Right kidney (tissue), 1 donor: Measurements from ENCODE around the gene SLIT1.

Source experiments
- DNase-seq: peaks from one replicate; pipeline ENCODE4 v3.0.0-alpha.2; 2016

SLIT1 gene

DNA sequence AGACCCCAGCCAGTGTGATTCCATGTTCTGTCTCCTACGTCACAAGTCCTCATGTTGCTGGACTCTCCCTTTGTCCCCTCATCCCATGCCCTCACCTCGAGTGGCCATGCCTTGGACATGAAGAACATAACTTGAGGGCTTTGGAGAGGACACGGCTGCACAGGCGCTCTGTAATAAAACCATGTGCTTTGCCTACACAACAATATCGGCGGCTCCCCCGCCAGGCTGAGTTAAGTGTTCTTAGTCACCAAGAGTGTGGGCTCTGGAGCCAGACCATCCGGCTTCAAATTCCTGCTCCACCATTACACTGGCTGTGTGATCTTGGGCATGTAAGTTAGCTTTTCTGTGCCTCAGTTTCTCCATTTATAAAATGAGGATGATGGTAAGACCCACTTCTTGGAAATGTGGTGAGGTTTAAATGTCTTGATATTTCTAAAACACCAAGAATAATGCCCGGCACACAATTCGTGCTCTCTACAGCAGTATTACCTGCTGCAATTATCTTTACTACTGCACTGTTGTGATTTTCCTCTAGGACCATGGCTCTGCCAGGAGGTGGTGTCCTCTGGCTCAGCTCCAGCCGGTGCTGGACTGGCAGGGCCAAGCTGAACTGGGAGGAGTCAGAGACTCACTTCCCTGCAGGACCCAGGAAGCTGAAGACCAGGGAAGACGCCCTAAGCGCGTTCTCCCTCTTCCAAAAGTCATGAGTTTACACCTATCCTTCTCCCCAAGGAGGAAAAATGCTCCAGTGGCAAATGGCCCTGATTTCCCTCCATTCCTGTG lies 15.7 kb downstream of the SLIT1 start:
- no peak for DNase-seq

DNA sequence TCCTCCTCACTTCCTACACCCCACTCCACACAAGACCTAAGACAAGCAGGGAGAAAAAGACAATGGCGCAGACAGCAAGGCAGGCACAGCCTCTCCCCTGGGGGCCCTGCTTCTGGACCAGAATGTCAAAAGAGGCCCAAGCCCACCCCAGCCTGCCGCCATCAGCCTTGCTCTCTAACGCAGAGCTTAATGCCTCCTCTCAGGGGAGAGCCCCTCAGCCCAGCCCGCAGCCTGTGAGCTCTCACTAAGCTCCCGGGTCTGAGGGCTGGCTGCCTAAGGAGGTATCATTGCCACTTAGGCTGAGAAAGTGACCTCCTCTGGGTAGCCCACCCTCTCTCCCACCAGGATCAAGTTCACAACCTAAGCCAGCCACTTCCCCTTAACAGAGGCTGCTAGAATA lies 16.7 kb downstream of the SLIT1 start:
- DNase-seq = no peak

DNA sequence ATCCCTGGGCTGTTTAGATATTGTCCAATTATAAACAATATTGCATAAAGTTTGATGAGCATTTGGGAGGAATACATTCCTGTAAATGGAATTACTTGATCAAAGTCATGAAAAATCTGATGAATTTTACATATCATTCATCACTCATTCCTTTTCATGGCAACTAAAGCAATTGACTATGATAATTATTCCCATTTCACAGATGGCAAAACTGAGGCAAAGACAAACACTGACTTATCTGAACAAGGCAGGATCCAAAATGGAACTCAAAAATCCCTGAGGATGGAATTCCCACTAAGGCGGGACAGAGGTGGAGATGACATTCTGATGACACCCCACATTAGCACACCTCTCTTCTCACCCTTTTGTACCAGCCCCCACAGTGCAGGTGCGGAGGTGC lies 17.1 kb downstream of the SLIT1 start:
- no peak for DNase-seq

DNA sequence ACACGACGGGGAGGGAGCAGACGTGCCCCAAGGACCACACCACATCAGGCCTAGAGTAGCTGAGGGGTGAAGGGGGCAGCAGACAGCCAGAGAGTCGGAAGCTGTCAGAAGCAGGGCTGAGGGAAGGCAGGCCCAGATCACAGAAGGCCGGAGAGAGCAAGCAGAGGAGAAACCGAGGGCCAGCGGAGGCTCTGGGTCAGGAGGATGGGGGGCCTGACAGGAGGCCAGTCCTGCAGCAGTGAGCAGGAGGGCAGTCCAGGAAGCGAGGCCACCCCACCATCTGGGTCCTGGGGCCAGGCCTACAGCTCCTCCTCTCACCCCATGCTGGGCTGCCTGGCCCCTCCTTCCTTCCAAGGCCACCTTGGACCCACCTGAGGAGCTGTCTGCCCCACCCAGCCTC lies 20.3 kb downstream of the SLIT1 start:
- no peak for DNase-seq

DNA sequence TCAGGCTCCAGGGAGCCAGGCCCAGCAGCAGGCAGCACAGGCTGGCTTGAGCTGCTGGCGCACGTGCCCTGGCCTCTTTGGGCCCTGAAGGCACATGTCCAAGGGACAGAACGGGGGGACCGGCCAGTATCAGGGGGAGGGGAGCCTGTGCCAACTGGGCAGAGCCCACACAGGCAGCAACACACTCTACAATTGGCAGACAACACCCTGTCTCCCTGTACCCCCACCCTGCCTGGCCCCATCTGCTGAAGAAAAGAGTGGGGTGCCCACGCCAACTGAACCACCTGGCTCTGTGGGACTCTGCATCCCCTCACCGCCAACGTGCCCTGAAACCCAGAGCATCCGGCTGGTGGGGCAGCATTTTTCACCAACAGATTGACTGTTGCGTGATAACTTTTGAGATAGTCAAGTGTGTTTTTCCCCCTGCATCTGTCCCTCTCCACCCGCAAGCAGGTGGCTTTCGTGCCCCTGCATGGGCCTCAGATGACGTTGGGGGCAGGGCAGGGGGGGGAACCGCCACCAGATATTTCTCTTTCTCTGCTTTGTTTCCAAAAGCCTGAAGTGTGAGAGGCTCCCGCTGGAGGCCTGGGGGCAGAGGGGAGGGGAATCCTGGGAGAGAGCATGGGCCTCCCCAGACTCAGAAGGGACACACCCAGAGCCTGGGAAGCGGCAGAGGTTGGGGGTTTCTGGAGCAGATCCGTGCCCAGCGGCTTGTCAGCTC lies 21.8 kb downstream of the SLIT1 start:
- no peak for DNase-seq

DNA sequence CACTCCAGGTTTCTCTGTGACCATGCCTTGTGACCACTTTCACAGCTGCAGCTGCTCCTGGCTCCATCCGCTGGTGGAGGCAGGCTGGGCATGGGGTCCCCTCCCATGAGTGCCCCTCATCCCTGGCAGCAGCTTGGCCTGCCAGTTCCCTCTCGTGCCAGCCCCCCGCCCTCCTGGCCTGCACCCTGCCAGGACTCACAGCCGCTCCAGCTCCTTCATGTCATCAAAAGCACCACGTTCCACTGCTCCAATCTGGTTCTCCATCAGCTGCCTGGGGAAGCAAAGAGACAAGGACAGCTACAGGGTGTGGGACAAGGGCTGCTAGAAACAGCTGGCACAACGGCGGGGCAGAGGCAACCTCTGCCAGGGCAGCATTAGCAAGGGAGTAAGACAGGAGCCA lies 22.6 kb downstream of the SLIT1 start:
- no peak for DNase-seq

DNA sequence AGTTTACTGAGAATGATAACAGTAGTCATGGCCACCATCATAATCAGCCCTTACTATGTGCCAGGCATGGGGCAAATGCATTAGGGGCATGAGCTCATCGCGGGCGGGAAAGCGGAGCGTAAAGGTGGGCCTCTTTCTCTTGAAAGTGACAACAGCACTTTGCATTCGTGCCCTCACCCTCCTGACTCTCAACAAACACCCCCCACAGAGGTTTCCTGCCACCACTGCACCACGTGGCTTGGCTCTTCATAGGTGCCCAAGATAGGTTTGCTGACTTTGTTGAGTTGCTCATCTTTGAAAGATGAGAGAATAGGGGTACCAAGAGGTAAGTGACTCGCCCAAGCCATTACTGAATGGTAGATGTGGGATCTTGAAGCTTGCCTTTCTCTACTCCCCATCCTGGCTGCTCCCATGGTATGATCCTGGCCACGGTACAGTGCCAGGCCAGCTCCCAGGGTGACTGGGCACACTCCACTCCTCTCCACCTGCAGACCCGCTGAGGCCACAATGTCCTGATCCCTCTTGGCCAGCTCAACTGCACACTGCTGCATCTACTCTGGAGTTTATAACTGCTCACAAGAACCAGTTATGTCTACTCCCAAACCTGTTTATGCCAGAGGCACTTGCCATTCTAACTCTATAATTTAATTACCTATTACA lies 26.0 kb downstream of the SLIT1 start:
- no peak for DNase-seq

DNA sequence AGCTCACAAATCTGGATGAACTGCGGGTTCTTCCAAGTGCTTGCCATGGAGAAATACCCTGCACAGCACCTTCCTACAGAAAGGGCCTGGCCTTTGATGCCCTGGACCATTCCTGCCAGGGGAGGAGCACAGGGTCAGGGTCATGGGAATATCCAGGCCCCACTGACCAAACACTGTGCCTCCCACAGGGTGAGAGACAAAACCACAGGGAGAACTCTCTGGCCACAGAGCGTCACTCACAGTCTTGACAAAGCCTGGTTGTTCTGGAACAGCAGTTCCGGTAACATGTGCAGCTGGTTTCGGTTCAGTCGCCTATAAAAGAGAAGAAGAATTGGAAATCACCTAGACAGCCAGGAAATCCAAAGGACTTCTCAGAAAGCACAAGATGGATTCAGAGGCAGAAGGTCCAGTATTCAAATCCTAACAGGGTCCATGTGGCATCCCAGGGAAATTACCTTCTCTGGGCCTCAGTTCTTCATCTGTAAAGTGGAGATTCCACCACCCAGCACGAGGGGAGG lies 28.1 kb downstream of the SLIT1 start:
- no peak for DNase-seq

DNA sequence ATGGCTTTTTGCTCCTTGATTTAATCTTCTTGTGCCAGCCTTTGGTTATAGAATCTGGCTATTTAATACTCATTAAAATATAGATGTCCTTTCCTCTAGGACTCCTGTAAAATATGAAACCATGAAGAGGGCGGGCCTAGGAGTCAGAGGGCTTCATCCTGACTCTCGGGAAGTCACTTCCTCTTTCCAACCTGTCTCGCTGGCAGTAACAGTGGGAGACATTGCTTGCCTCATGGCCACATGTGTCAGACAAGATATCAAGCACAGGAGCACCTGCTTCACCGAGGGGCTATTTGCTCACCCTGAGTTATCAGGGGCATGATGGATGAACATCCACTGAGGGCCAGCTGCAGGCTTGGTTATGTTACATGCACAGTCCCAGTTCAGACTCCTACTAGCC lies 31.0 kb downstream of the SLIT1 start:
- no peak for DNase-seq

DNA sequence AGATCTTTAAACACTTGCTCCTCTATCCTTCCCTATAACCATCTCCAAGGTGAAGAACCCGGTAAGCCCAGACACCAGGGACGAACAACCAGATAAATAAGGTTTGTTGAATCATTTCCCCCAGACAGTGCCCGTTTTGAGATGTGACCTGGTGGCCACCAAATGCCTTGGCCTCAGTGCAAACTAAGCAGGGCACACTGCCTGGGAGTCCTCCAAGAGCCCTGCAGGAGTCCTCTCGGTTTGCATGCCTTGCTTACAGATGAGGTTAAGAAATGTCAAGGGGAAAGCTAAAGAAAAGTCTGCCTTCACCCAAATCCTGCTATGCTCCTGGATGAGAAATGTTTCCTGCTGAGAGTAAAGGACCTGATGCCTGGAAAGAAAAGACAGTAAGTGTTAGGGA lies 31.6 kb downstream of the SLIT1 start:
- DNase-seq = no peak

DNA sequence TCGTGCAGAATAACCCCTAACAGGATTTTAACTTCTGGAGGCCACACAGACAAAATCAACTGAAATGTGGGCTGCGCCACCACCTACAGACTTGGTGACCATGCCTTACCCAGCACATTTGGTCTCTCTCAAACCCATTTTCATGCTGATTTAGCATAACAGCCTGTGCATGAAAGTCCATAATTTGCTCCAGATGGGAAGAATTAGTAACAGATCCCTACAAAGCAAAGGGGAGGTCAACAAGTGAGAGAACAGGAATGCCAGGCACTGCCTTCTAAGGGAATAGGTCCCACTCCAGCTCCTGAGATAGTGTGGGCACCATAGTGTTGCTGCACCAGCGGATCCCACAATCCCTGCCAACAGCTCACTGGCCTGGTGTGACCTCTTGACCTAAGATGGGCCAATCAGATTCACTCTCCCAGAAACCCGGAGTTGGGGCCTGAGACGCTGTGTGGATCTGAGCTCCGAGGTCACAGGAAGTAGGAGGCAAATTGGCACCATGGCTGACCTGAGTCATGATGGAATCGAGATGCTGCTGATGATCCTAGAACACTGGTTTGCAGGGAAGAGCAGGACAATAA lies 32.4 kb downstream of the SLIT1 start:
- no peak for DNase-seq

DNA sequence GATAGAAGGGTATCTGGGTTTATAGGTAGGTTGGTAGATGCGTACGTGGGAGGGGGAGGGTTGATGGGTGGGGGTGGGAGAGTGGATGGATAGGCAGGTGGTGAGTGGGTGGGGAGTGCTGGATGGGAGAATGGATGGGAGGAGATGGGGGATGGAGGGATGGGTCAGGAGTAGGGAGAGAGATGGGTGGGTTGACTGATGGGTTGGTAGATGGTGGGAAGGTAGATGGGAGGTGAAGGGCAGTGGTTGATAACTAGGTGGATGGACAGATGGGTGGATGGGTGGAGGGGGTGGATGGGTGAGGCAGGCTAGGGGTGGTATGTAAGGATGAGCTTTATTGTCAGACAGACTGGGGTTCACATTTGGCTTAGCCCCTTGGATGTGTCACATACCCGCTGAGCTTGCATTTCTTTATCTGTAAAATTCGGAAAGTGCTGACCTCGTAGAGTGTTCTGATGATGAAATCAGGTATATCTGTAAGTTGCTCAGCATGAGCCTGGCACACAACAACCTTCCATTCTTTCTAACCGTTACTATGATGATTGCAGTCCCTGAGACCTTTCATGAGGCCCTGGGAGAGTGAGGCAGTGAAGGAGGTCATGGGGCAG lies 34.3 kb downstream of the SLIT1 start:
- no peak for DNase-seq

DNA sequence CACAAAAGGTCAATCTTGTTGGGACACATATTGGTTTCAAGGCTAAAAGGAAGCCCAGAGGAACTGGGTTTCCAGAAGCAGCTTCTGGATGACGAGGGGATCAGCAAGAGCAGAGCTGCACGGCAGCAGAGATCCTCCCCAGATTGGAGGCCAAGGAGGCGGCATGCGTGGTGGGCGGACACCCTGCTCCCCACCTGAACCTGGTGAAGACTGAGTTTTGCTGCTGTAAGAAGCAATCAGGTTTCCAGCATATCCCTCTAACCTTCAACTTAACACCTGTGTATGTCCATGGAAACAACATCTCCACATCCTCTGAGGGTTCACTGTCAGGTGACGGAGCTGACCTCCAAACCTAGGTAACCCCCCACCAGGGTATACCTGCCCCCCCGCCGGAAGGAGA lies 35.1 kb downstream of the SLIT1 start:
- DNase-seq = no peak

DNA sequence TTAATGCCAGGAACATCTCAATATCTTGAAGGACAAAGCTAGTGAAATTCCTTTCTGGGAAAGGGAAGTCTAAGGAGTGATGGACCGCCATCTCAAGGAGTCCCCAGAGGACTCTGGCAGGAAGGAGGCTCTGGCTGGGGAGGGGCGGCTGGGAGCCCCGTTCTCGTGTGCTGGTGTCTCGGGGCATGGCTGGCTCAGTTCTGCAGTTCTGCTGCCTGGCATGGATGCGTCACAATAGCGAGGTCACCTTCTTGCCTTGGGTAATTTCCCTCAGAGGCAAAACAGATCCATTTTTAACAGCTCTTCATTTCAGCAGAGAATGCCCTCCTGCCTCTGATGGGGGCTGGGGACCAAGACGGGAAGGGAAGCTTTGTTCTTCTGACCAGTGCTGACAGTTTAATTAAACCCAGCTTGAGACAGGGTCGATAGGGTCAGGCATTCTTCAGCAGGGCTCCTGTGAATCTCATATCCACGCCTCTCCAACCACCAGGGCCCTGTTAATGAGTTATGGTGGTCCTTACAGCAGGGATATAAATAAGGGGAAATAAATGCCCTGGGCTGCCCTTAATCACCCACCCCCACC lies 35.7 kb downstream of the SLIT1 start:
- DNase-seq = peak; percentile 42

DNA sequence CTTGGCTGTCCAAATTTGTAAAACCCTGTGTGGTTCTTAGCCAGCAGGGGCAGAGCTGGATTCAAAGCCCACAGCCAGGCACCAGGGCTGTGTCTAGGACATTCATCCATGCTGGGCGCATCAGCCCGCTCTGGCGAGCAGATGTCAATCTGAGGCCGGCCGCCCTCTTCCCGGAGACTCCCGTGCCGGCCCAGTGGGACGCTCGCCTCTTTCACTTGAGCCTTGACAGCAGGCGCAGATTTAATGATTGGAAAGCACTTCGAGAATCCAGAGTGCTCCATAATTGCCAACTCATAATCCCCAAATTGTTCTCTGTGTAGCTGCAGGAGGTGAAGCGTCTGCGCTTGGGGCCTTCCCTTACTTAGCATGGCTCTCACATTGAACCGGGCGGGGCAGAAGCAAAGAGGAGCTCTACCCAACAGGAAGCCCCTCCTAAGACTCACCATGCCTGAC lies 36.7 kb downstream of the SLIT1 start:
- no peak for DNase-seq

DNA sequence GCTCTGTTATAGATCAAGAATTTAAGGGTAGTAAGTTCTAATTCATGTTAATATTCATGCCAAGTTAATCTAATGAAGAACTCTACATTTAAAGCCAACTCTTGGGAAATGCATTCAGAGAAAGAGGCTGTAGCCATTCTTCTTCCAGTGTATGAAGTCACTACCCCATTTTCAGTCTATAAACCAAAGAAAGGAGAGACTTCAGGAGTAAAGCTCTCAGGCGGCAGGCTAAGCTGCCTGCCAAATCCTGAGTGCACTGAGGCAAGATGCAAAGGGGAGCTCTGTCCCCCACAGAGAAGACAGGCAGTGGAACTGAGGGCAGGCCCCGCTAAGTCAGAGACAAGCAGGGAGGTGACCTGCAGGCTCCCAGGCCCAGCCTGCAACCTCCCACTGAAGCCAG lies 41.5 kb downstream of the SLIT1 start:
- DNase-seq = no peak

DNA sequence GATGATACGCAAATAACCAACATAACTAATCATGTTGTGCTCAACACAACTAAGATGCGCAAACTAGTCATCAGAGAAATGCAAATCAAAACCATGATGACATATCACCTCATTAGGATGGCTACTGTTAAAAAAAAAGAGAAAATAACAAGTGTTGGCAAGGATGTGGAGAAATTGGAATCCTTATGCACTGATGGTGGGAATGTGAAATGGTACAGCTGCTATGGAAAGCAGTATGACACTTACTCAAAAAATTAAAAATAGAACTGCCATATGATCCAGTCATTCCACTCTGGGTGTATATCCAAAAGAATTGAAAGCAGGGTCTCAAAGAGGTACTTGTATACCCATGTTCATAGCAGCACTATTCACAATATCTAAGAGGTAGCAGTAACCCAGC lies 42.9 kb downstream of the SLIT1 start:
- no peak for DNase-seq

DNA sequence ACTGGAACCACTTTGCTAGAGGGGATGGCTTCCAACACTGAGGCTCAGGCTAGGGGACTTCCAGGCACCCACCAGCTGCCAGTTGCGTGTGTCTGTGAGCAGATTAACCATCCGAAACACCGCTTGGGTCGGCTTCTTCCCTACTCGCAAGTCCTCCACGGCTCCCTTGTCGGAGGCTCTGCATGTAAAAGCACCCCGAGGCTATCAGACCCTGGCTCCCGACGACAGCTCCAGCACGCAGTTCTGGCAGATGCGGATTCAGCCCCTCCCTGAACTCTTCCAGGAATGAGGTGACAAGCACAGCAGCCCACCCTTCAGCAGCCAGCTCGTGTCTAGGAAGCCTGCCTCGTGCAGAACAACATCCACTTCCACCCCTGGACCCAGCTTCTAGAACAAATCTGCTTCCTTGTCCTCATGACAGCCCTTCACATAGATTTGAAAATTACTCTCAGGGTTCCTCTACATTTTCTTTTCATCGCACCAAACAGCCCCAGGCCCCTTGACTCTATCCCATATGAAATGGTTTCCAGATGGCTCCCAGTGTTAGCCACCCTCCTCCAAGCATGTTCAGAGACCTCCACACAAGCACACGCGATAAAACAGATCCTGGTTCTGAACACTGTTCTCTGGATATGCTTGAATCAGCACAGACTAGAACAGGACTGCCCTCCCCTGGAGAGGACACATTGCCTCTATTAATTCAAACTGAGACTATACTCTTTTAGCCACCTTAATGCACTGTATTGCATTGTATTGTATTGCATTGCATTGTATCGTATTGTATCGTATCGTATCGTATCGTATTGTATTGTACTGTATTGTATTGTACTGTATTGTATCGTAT lies 44.6 kb downstream of the SLIT1 start:
- no peak for DNase-seq

DNA sequence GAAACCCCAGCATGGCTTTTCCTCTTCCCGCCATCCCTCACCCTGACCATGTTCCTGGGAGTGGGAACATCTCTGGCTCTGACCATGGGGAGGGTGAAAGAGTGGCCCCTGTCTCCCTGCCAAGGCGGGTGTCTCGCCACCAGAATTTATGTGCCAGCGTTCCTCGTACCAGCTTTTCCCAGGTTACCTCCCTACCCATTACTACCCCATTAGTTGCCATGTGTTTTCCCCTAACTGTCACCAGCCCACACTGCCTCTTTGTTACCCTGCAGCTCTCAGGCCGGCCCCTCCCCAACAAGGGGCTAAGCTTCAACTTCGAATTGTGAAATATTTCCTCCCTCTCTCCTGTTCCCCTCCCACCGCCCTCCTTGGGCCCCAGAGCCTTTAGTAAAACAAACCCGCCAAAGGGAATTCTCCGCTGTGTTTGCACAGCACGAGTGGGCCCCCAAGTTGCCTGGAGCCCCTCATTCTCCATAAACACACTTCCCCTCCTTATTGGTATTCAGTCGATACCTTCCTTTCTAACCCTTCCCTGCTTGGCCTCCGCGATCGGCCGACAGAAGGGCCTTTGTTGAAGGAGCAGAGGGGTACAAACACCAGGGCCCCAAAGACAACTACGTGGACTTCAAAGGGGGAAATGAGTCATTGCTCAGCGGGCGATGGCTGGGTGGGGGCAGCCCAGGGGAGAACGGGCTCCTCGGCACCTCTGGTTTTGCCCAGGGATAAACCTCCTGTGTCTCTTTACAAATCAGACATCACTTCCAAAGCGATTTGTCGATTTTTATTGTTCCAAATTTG lies 45.5 kb downstream of the SLIT1 start:
- no peak for DNase-seq

DNA sequence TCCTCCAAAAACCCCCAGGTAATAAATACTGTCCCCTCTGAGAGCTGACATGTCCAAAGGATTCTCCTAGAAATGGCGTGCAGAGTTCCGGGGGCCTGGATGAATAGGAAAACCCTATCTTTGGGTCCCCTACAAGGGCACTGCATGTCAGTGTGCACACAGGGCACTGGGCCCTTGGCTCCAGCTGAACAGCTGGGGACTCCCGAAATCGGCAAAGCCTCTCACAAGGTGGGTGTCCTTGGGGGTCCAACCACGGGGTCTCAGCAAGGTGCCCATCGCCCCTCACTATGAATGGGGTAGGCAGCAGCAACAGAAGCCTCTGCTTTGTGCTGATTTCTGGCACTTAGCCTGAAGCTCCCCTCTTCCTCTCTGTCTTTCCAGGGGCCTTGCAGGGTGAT lies 46.1 kb downstream of the SLIT1 start:
- DNase-seq = no peak
